GM21528 (cell line): ENCODE measurements around the gene B4GALNT2.
"Not testable (repeated sequence)": the region's sequence is repeated elsewhere in the genome, so short reads cannot be mapped to it uniquely, and the experiment has no call there.

Experiments
- ATAC-seq: cut with Tn5 transposase; IDR thresholded peaks from one replicate; pipeline ENCODE4 v1.9.1; 2021; ENCODE audit warnings: mild to moderate bottlenecking, moderate library complexity; ENCODE audit not compliant: unreplicated experiment, low FRiP score

The B4GALNT2 gene, protein sequence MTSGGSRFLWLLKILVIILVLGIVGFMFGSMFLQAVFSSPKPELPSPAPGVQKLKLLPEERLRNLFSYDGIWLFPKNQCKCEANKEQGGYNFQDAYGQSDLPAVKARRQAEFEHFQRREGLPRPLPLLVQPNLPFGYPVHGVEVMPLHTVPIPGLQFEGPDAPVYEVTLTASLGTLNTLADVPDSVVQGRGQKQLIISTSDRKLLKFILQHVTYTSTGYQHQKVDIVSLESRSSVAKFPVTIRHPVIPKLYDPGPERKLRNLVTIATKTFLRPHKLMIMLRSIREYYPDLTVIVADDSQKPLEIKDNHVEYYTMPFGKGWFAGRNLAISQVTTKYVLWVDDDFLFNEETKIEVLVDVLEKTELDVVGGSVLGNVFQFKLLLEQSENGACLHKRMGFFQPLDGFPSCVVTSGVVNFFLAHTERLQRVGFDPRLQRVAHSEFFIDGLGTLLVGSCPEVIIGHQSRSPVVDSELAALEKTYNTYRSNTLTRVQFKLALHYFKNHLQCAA

GRCh38 chr17:49132699-49133364, at the start of gene B4GALNT2:
B4GALNT2 (plus strand) TSS chr17:49132769; CDS start chr17:49132793, 24 bp downstream.
- no peak for ATAC-seq

- ATAC-seq = not testable (repeated sequence)
Observed at GRCh38 chr17:49085046-49085445, 47.5 kb upstream of the B4GALNT2 start.

GRCh38 chr17:49085565-49086315, 46.8 kb upstream of the B4GALNT2 start:
- no peak for ATAC-seq

GRCh38 chr17:49086316-49086605, 46.3 kb upstream of the B4GALNT2 start:
- no peak for ATAC-seq

DNA sequence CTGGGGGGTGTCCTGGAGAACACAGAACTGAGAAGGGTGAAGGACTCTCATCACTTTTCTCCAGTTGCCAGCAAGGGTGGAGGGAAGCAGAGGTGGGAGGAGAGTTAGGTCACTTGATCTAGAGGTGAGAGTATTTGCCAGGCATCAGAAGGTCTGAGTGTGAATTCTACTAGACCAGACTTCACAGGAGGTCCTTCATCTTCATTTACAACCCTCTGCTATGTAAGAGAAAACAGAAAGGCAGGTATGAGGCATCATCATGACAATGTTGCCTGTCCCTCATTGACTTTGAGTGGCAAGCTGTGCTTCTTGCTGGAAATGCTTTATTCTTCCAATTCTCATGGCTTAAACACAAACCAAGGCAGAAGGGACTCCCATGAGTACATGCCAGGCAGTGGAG, 45.9 kb upstream of the B4GALNT2 start:
- ATAC-seq = no peak

DNA sequence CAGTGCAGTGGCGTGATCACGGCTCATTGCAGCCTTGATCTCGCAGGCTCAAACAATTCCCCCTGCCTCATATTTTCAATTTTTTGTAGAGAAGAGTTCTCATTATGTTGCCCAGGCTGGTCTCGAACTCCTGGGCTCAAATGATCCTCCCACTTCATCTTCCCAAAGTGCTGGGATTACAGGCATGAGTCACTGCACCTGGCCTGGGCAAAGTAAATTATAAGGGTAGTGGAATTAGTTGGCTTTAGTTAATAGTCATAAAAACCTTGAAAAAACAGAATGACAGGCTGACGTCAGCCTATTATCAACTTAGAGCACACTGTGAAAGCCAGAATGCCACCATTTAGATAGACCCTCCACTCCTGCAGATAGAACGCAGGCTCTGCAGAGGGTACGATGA, 43.5 kb upstream of the B4GALNT2 start:
- no peak for ATAC-seq

- ATAC-seq = no peak
Observed at GRCh38 chr17:49090878-49091594, 41.5 kb upstream of the B4GALNT2 start.

- ATAC-seq = no peak
Observed at GRCh38 chr17:49093131-49093530, 39.4 kb upstream of the B4GALNT2 start.

DNA sequence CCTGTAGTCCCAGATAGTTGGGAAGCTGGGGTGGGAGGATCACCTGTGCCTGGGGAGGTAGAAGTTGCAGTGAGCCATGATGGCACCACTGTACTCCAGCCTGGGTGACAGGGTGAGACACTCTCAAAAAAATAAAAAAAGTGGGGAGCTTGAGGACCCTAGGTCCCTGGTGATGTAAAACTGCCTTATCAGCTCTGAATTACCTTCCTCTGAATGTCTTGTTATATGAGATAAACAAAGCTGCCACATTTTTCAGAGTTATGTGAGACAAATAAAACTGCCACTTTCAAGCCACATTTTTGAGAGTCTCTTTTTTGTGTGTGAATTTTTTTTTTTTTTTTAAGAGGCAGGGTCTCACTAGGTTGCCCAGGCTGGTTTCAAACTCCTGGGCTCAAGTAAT, 32.0 kb upstream of the B4GALNT2 start:
- ATAC-seq = no peak

DNA sequence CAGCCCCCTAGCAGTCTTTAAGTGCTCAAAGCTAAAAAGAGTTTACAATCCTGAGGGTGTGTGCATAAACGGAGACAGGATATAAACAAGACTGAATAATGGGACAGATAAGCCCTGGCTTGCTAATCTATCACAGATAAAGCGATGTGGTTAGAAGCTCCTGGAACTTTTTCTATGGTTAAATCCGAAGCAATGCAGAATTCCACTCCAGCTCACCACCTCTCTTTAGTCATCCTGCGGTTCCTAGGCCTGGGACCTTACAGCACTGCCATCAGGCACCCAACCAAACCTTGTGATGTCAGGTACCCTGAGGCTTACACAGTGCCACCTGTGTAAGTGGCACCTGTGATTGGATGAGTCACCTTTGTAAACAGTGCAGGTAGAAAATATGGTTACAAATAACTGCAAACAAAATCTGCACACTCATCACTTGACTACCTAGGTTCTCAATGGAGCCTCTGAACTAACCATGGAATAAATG, 31.5 kb upstream of the B4GALNT2 start:
- no peak for ATAC-seq

GRCh38 chr17:49103360-49103759, 29.2 kb upstream of the B4GALNT2 start:
- not testable (repeated sequence) for ATAC-seq

GRCh38 chr17:49104511-49105074, 28.0 kb upstream of the B4GALNT2 start:
- no peak for ATAC-seq

GRCh38 chr17:49106321-49107210, 26.0 kb upstream of the B4GALNT2 start:
- ATAC-seq = no peak

DNA sequence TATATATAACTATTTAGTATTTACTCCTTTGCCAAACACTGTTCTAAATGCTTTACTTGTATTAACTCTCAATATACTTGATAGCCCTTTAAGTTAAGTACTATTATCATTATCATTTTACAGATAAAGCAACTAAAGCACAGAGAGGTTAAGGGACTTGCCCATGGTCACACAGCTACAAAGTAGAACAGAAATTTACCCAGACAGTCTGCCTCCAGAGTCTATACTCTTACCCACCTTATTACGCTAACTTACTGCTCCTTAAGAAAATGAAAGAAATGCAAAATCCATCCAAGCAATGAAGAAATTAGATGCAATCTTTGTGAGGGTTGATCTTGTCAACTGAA, 25.4 kb upstream of the B4GALNT2 start:
- no peak for ATAC-seq

- ATAC-seq = no peak
Observed at GRCh38 chr17:49108318-49108717, 24.3 kb upstream of the B4GALNT2 start.

- ATAC-seq = no peak
Observed at GRCh38 chr17:49110509-49110908, 22.1 kb upstream of the B4GALNT2 start.

DNA sequence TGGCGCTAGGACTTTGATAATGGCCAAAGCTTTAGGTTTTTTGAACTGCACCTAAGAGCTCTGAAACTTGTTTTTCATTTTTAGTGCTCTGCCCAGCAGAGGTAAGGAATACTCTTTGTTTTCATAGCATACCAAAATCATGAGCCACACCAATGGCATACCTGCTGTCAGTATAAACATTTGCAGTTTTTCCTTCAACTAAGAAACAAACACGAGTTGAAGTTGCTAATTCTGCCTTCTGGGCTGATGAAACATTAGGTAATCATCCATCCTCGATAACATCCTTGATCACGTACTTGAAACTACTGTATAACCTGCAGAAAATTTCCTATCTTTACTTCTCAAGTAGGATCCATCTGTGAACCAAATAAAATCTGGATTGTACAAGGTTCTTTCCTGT, 20.6 kb upstream of the B4GALNT2 start:
- ATAC-seq = no peak

- no peak for ATAC-seq
Observed at GRCh38 chr17:49112936-49113335, 19.6 kb upstream of the B4GALNT2 start.

- no peak for ATAC-seq
Observed at GRCh38 chr17:49114703-49115102, 17.9 kb upstream of the B4GALNT2 start.
